Measurements from ENCODE around the gene MIPOL1.

DNA sequence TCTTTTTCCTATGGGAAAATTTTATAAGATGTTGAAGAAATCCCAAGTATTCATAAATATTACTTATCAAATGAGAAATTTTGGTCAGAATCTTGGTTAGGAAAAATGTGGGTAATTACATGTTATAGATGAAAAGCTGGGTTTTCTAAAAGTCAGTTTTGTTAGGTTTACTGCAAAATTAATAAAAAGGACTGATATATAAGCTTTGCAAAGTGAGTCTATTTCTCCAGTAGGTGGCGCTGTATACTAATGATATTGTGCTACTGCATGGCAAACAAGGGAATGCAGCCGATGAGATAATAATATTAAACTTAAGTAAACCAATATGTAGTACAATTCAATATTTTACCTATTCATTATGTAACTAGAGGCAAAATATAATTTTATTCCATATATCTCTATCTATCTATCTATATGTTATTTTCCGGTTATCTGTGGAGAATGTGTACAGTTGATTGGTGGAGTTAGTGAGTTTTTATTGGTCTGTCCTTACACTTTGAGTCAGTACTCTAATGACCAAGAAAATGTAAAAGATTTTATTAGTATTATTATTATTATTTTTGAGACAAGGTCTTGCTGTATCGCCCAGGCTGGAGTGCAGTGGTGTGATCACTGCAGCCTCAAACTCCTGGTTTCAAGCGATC, 32.9 kb downstream of the MIPOL1 start:
- no peak for TF ChIP-seq POLR2A (IDR thresholded peaks at IDR 0.05)
- TF ChIP-seq, protein P1, sequence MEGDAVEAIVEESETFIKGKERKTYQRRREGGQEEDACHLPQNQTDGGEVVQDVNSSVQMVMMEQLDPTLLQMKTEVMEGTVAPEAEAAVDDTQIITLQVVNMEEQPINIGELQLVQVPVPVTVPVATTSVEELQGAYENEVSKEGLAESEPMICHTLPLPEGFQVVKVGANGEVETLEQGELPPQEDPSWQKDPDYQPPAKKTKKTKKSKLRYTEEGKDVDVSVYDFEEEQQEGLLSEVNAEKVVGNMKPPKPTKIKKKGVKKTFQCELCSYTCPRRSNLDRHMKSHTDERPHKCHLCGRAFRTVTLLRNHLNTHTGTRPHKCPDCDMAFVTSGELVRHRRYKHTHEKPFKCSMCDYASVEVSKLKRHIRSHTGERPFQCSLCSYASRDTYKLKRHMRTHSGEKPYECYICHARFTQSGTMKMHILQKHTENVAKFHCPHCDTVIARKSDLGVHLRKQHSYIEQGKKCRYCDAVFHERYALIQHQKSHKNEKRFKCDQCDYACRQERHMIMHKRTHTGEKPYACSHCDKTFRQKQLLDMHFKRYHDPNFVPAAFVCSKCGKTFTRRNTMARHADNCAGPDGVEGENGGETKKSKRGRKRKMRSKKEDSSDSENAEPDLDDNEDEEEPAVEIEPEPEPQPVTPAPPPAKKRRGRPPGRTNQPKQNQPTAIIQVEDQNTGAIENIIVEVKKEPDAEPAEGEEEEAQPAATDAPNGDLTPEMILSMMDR (IDR thresholded peaks at IDR 0.05): peak in 4 of 5 experiments; percentile 48 to 72 (median 70)

Measured in tibial nerve (tissue), 3 donors.